ENCODE data around the gene SRRM5.
"Not testable (repeated sequence)": the region's sequence is repeated elsewhere in the genome, so short reads cannot be mapped to it uniquely, and the experiment has no call there.

SRRM5 gene

DNA sequence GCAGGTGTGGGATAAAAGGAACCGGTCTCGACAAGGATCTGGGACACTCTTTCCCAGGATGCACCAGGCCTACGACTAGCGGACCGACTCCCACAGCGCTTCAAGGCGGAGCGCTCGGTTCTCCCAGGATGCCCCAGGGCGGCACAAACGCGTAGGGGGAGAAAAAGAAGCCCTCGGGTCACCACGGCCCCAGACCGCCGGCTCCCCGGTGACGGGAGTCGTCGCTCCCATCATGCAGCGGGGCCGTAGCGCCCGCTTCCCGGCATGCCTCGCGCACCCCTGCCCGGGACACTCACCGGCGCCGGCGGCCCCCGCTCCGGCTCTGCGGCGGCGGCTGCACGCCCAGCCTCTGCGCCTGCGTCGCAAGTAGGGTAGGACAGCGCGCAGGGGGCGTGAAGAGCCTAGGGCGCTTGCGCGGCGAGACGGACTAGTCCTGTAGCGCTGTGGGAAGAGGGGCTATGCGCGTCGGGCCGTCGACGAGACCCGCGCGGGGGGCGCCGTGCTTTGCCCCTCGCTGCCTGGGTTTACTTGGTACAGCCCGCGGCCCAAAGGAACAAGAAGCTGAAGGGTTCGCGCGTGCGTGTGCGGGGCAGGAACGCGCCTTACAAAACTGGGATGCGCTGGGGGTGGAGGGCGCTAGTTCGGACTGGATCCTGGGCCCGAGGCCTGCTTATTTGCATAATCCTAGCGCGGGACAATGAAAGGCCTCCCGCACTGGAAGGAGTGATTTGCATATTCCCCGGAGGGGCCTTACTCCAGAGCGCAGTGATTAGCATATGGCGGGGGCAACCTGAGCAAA lies 7.6 kb downstream of the SRRM5 start, which contains the start of gene ZNF428:
ZNF428 (minus strand) TSS at position 368 of the 799 bp plus-strand sequence. CDS start 5,325 bp downstream, outside the sequence.
- DNase-seq, result peak; percentile 87

DNA sequence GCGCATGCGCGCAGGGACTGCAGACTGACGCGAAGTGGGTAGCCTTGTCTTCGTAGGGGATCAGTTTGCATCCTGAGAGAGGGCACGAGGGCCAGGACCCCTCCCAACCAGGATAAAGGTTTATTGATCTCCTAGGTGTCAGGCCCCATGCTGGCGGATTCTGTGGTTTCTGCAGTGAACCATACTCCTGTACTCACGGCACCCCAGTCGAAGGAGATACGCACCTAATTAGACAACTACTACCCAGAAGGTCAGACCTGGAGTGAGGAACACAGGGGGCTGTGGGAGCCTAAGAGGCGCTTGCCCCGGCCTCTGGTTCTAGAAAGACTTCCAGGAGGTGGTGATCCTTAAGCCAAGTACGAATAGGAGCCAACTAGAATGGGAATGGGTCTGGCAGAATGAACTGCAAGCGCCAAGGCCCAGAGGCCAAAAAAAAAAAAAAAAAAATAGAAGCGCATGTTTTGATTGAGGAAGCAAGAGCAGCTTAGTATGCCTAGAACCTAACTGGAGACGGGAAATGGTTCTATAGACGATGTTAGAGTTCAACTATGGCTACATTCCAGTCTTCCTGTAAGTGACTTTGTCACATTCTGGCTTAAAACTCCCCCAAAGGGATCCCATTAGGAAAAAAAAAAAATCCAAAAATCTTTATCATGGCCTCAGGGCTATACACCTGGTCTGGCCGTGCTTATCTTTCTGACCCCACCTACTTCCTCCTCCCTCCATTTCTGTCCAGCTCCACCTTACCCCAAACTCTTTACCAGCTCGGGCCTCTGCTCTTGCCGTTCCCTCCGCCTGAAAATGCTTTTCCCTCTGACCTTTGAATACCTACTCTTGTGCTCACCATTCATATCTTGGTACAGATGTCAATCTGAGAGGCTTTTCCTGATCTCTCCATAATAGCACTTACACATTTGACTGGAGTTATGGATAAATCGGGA lies 8.4 kb downstream of the SRRM5 start:
- DNase-seq, result no peak

DNA sequence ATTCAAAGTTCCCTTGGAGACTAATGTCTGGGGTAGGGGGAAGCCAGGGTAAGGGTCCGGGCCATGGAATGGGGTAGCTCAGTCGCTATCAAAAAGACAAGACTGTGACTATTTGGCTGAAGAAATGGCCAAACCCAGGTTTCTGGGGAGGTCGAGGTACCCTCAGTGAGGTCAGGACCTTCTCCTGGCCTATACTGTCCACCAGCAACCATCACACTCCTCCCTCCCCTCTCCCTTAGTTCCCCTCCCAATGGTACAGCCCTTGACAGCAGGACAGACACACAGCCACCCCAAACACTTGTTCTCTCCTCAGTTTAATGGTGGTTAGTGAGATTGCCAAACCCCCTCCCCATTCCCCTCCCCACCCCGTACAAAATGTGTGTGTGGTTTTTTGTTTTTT lies 10.2 kb downstream of the SRRM5 start:
- DNase-seq, result no peak

DNA sequence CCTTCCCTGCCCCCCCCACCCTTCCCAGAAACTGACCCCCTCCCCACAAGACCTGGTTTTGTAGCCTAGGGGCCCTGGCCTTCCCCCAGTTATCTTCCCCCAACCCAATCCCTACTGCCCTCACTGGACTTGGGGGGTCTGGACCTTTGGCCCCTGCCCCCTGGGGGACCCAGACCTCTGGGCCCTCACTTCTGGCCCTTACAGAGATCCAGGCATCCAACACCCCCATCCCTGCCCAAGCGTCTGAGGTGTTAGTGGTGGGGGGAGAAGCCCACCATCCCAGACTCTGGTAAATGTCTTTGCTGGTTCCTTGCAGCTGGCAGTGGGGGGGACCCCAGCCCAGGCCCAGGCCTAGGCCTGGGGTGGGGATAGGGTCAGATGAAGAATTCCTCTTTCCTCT lies 11.1 kb downstream of the SRRM5 start:
- no peak for DNase-seq

DNA sequence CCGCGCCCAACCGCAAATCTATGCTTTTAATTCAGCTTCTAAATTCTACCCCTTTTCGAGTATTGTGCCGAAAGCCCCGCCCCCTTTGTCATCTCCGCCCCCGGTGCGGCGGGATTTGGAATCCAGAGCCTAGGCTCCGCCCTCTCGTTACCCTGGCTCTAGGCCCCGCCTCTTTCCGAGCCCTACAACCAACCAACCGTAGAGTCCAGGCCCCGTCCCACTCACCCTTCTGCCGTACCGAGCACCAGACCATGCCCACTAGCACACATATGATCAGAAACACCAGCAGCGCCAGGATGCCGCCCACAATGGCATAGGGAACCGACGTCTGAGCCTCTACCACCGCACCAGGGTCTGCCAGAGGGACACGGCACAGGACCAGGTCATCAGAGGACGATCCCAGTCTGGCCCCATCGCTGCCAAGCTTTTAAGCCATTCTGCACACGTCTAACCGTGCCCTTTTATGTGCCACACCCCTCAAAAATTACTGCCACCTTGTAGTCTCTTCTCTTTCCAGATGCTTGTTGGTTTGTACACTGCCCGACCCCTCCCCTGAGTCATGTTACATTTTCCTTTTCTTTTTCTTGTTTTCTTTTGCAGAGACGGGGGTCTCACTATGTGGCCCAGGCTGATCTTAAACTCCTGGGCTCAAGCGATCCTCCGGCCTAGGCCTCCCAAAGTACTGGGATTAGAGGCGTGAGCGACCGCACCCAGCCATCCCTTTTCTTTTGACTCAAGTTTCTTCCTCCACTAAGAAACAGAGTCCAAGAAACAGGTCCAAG lies 12.2 kb downstream of the SRRM5 start:
- no peak for DNase-seq

DNA sequence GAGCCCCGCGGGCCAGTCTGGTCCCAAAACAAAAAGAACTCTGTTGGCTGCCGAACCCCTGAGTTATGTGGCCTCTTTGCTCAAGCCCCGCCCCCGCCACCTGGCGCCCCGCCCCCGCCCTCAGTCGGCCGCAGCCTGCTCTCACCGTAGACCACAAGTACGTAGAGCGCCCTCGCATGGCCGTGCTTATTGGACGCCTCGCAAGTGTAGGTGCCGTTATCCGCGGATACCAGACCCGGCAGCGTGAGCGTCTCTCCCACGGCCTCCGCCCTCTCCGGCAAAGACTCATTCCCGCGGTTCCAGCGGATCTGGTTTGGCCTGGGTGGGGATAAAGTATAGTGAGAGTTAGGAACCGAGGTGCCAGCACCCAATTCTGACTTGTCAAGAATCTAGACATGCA lies 13.0 kb downstream of the SRRM5 start:
- DNase-seq, result no peak

DNA sequence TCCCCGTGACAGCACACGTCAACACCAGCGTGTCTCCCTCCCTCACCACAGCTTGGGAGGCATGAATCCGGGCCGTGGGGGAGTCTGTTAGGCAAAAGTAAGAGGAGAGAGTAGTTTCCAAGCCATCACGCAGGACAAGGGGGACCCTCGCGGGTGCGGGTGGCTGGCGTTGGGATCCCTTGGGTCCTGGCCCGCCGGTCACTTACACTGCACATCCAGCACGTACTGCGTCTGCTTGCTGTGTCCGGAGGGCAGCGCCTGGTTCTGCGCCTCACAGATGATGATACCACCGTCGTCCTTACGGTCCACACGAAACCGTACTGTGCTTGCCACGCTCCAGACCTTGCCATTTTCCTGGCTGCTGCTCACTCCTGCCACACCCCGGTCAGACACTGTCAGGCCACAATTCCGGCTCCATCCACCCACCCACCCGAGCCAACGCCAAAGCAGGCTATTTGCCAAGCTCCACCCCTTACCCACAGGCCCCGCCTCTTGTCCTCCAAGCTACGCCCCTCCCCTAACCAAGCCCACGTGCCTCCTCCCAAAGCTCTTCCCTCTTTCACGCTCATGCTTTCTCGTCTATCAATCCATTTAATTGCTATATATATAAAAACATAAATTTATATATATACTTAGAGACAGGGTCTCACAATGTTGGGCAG lies 14.2 kb downstream of the SRRM5 start:
- no peak for DNase-seq

DNA sequence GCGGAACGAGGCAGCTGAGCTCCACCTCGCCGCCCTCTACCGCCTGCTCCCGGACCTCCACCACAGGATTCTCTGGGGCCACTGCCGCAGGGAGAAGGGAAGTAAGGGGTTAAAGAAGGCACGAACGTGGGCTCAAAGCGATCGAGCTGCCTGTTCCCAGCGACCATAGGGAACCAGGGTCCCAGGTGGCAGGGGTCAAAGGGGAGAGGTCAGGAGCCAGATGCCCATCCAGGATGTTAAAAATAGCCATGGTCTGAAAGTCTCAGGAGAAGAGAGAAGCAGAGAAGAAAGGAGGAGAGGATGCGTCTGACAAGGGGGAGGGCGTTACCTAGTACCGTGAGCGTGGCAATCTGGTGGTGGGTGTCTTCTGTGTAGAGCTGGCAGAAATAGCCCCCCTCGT lies 14.9 kb downstream of the SRRM5 start:
- no peak for DNase-seq

DNA sequence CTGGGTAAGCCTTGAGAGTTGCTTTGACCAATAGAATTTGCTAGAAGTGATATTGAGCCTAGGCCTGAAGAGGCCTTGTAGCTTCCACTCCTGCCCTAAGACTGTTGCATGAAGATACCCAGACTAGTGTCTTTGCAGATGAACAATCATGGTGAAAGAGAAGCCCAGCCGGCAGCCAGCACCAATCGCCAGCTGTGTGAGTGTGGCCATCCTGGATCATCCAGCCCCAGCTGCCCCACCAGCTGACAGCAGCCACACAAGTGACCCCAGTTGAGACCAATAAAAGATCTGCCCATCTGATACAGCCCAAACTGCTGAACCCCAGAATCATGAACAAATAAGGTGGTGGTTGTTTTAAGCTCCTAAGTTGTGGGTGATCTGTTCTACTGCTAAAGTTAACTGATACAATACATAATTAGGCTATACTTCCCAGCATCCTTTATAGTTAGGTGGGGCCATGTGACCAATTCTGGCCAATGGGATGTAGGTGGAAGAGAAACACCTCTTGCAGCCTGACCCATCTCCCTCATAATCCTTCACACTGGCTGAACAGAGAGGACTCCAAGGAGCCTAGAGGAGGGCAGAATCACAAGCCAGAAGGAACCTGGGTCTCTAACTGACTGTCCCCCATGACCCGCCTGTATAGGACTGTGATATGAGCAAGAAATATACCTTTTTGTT lies 16.9 kb downstream of the SRRM5 start:
- DNase-seq, result no peak

DNA sequence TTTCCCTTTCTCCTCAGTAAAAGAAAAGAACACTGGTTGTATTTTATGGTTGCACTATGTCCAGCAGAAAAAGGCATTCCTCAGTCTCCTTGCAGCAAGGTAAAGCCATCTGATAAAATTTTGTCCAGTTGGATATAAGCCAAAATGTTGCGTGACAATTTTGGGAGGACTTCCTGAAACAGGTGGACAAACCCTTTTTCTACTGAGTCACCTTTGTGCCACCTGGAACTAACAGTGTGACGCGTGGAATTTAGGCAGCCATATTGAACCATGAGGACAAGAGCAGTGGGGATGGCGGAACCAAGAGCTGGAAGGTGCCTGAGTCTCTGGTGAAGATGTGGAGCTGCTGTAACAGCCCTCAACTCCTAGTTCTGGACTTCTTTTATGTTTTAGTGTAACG lies 19.6 kb downstream of the SRRM5 start:
- DNase-seq, result no peak

DNA sequence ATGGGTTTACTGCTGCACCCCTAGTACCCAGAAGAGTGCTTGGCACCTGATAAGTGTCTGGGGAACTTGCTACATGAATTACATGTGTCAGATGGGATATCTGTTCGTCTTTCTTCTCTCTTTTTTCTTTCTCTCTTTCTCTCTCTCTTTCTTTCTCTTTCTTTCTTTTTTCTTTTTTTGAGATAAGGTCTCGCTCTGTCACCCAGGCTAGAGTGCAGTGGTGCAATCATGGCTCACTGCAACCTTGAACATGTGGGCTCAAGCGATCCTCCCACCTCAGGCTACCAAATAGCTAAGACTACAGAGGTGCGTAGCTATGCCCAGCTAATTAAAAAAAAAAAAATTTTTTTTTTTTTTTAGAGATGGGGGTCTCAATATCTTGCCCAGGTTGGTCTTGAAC lies 21.6 kb downstream of the SRRM5 start:
- no peak for DNase-seq

DNA sequence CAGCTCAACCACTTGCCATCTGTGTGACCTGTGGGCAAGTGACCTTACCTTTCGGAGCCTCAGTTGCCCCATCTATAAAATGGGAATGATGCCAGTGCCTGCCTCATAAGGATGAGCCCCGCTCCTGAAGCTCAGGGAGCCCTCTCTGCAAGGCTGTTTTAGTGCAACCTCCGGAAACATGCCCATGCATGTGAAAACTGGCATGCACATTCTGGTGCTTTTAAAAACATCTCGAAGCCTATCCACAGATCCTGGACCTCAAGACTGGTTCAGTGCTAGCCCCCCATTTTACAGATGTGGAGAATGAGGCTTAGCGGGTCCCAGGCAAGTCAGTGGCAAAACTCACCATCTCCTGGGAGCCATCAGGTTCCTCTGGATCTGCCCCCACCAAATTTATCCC lies 22.2 kb downstream of the SRRM5 start:
- DNase-seq, result no peak

DNA sequence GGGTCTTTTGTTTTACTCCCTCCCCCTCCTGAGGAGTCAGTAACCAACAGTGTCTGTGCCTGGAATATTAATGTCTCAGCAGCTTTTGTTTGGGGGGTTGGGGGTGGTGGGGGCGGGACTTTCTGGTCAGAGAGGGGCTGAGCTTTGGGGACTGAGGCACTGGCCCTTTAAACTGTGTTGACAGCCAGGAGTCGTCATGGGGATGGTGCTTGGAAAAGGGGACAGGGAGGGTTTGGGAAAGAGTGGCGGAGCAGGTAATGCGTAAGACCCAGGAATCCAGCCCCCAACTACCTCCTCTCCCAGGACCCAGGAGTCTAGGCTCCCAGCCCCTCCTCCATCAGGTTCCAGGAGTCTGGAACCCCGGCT lies 22.6 kb downstream of the SRRM5 start:
- DNase-seq, result no peak

DNA sequence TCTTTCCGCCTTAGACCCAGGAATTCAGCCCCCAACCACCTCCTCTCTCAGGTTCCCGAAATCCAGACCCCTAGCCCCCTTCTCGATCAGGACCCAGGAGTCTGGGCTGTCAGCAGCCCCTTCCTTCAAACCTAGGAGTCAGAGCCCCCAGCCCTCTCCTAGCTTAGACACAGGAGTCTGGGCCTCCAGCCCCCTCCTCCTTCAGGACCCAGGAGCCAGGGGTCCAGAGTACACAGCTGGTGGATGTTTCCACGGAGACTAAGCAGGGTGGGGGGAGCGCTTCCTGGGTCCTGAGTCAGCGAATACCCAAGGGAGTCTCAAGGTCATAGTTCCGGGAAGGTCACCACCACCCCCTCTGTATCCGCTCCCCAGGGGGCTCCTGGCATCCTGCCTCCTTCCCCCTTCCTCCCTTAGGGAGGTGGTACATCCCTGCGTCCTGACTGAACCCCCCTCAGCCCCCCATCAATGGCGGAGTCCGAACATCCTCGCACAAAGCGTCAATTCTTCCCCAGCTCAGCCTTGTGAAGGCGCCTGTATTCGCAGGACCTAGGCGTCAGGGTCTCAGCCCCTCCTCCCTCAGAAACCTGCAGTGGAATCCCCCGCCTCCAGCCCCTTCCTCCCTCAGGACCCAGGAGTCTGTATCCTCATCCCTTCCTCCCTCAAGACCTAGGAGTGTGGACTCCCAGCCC lies 23.1 kb downstream of the SRRM5 start:
- DNase-seq, result peak; percentile 30

DNA sequence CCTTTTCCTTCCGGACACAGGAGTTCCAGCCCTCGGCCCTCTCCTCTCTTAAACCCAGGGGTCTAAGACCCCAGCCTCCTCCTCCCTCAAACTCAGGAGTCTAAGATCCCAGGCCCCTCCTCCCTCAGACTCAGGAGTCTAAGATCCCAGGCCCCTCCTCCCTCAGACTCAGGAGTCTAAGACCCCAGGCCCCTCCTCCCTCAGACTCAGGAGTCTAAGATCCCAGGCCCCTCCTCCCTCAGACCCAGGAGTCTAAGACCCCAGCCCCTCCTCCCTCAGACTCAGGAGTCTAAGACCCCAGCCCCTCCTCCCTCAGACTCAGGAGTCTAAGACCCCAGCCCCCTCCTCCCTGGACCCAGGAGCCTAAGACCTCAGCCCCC lies 23.7 kb downstream of the SRRM5 start:
- not testable (repeated sequence) for DNase-seq

DNA sequence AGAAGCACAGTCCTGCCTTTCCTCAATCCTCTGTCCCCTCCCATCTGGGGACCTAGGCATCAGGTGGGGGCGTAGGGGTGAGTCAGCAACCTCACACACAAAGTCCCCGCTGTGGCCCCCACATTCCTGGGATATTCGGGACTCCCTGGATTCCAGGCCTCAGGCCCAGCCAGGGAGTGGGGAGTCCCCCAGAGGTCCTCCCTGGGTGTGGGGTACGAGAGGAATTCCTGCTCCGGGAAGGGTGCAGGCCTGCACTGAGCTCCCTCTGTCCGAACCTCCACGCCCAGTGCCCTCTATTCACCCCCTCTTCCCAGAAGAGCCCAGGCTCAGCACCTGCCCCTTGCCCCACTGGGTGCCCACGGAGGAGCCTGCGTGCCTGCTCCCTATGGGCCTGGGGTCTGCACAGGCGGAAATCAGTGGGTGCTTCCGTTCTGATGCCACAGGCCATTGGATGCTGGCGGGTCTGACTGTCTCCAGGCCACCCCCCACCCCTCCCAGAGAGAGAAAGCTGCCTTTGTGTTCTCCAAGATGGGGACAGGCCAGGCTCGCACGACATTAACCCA lies 24.3 kb downstream of the SRRM5 start:
- DNase-seq, result peak; percentile 66

DNA sequence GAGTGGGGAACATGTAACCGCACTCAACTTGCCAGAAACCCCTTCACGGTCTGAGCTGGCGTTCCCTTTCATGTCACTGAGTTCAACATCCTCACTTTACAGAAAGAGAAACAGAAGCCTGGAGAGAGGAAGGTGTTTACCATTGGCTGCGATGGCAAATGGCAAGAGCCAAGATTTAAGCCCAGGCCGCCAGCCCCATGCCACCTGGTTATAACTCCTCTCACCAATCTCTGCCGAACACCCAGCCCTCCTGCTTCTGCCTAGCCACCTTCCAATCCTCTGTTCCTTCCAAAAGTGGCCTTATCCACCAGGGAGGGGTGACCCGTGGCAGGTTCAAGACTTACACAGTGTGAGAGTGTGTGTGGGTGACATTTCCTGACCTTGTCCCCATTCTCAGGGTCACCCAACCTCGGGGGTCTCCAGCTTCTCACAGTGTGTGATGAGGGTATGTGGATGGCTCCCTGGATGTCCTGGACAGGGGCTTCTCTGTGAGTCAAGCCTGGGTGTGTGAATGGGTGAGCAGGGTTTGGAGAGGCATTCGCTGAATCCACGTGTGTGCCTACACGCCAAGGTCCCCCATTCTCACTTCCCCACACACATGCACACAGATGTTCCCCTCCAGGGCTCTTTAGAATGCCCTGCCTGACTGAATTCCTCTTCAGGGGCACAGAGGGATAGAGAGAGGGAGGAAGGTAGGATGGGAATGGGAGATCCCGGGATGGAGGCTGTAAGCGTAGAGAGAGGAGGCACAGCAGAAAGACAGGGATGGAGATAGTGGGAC lies 26.5 kb downstream of the SRRM5 start:
- DNase-seq, result no peak

DNA sequence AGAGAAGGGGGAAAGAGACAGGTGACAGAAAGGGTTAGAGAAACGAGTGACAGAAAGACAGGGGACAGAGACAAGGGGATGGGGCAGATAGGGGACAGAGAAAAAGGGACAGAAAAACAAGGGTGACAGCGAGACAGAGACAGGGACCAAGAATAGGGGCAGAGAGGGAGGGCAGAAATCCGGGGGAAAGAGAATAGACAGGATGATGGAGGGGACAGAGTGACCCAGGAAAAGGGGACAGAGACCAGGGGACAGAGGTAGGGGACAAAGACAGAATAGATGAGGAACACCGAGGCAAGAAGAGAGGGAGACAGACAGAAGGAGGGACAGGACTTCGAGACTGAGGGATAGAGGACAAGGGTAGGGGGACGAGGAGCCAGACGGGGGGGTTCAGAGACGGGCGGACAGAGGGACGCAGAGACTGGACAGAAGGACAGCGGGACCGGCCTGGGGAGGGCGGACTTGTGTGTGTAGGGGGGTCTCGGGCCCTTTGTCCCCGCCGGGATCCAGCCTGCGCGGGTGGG lies 27.2 kb downstream of the SRRM5 start:
- no peak for DNase-seq

DNA sequence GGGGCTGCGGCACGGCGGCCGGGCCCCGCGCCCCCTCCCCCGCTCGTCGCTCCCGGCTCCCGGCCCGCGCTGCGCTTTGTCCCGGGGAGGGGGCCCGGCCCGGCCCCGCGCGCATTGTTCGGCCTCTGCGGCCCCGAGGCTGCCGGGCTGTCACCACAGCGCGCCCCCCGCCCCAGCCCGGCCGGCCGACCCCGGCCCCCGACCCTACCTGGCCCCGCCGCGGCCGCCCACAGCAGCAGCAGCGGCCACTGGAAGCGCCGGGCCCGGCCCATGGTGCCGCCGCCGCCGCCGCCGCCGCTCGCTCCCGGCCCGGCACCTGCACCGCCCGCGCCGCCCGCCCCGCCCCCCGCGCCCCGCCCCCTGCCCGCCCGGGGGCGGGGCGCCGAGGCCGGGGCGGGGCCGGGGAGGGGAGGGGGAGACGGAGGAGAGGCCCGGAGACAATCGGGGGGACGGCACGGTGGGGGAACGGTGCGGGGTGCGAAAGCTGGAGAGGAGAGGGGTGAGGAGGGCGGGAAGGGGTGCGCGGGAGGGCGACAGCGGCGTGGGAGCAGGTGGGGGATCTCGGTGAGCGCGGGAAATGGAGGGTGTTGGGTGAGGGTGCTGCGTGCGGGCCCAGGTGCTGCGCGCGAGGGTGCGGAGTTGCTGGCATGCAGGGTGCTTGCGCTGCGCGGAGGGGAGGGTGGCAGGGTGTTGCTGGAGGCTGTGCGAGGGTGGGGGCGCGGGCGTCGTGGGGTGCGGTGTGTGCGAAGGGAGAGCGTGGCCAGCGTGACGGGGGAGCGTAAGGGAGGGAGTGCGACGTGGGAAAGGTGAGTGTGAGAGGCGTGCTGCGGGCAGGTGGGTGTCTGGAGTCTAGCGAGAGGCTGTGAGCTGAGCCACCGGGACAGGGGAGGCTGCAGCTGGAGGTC lies 27.9 kb downstream of the SRRM5 start, which contains the start of gene CADM4:
CADM4 (minus strand) TSS at position 332 of the 905 bp plus-strand sequence; CDS start at position 272, 60 bp downstream.
- no peak for DNase-seq

Data from EL (cell line).